HEK293 (cell line): ENCODE data around the gene FSCN2.

Experiments used
- CTCF ChIA-PET: fragments of 350-600 bp; formaldehyde crosslinking; extraction: SDS; loops from one replicate; lab custom pipeline; 2021; ENCODE audit warnings: antibody characterized with exemption; lab: Yijun Ruan, JAX
- POLR2A ChIA-PET: fragments of 300-600 bp; formaldehyde crosslinking; extraction: SDS; loops from one replicate; lab custom pipeline; 2020; ENCODE audit warnings: antibody characterized with exemption, inconsistent platforms; lab: Yijun Ruan, JAX
- H3K27ac ChIP-seq: fragments of 200-500 bp; sonication (Bioruptor generic); 2 replicates; pipeline ENCODE4 v1.5.1; 2014; ENCODE audit warnings: low read depth, low read length, control low read depth, inconsistent platforms; ENCODE audit errors: extremely low read depth
- H3K36me3 ChIP-seq, 2 experiments: fragments of 200-500 bp in 1 of 2; sonication (Bioruptor generic) in 1 of 2; 1 replicate in 1 of 2; 2 replicates in 1 of 2; pipeline ENCODE4 v1.5.1; 2014 to 2017; ENCODE audit warnings: inconsistent platforms in 2 of 2, low read length in 2 of 2; ENCODE audit not compliant: control insufficient read depth in 2 of 2, insufficient read depth in 1 of 2
- H3K4me1 ChIP-seq: fragments of 200-500 bp; sonication (Bioruptor generic); 2 replicates; pipeline ENCODE4 v1.5.1; 2014; ENCODE audit warnings: mild to moderate bottlenecking, low read length, inconsistent platforms; ENCODE audit not compliant: control insufficient read depth, insufficient read depth
- H3K4me3 ChIP-seq: 2 replicates; pipeline ENCODE4 v1.5.1; 2011; ENCODE audit warnings: low read depth, mild to moderate bottlenecking, control low read depth, low read length, moderate library complexity
- H3K9me3 ChIP-seq: fragments of 200-500 bp; sonication (Bioruptor generic); 2 replicates; pipeline ENCODE4 v1.5.1; 2014; ENCODE audit warnings: low read depth, low read length, inconsistent platforms; ENCODE audit not compliant: control insufficient read depth, insufficient read depth
- CTCF ChIP-seq: fragments of 450-650 bp; formaldehyde crosslinking; IDR thresholded peaks from 2 replicates; pipeline ENCODE4 v1.5.1; 2016; ENCODE audit warnings: missing biosample characterization, missing genetic modification characterization
- IKZF3 ChIP-seq: fragments of 450-650 bp; IDR thresholded peaks from 2 replicates; pipeline ENCODE4 v1.5.0; 2018; ENCODE audit warnings: missing biosample characterization, mild to moderate bottlenecking, missing genetic modification characterization, moderate library complexity
- OSR2 ChIP-seq: fragments of 450-650 bp; formaldehyde crosslinking; IDR thresholded peaks from 2 replicates; pipeline ENCODE4 v1.5.1; 2016; ENCODE audit warnings: missing biosample characterization, missing genetic modification characterization
- REPIN1 ChIP-seq: fragments of 450-650 bp; formaldehyde crosslinking; IDR thresholded peaks from 2 replicates; pipeline ENCODE4 v1.5.1; 2017; ENCODE audit warnings: missing biosample characterization, missing genetic modification characterization, low read depth
- ZBTB21 ChIP-seq: fragments of 450-650 bp; formaldehyde crosslinking; IDR thresholded peaks from 2 replicates; pipeline ENCODE4 v1.5.1; 2017; ENCODE audit warnings: missing biosample characterization, missing genetic modification characterization
- ZBTB6 ChIP-seq: fragments of 450-650 bp; formaldehyde crosslinking; IDR thresholded peaks from 2 replicates; pipeline ENCODE4 v1.5.1; 2017; ENCODE audit warnings: missing biosample characterization, missing genetic modification characterization
- ZFHX2 ChIP-seq: fragments of 450-650 bp; formaldehyde crosslinking; conservative IDR thresholded peaks from 2 replicates; pipeline ENCODE4 v1.5.1; 2016; ENCODE audit warnings: missing biosample characterization, missing genetic modification characterization
- ZFP3 ChIP-seq: fragments of 450-650 bp; formaldehyde crosslinking; IDR thresholded peaks from 2 replicates; pipeline ENCODE4 v1.5.1; 2016; ENCODE audit warnings: low read depth, missing biosample characterization, missing genetic modification characterization
- ZNF10 ChIP-seq: fragments of 450-650 bp; formaldehyde crosslinking; IDR thresholded peaks from 2 replicates; pipeline ENCODE4 v1.5.1; 2017; ENCODE audit warnings: missing biosample characterization, missing genetic modification characterization
- ZNF112 ChIP-seq: fragments of 450-650 bp; formaldehyde crosslinking; IDR thresholded peaks from 2 replicates; pipeline ENCODE4 v1.5.0; 2017; ENCODE audit warnings: missing biosample characterization, missing genetic modification characterization
- ZNF155 ChIP-seq: fragments of 450-650 bp; formaldehyde crosslinking; IDR thresholded peaks from 2 replicates; pipeline ENCODE4 v1.5.1; 2016; ENCODE audit warnings: missing biosample characterization, missing genetic modification characterization
- ZNF239 ChIP-seq: fragments of 450-650 bp; formaldehyde crosslinking; IDR thresholded peaks from 2 replicates; pipeline ENCODE4 v1.5.1; 2016; ENCODE audit warnings: missing biosample characterization, missing genetic modification characterization
- ZNF394 ChIP-seq: fragments of 450-650 bp; formaldehyde crosslinking; IDR thresholded peaks from 2 replicates; pipeline ENCODE4 v1.5.1; 2016; ENCODE audit warnings: missing biosample characterization, missing genetic modification characterization, mild to moderate bottlenecking, moderate library complexity, borderline replicate concordance
- ZNF530 ChIP-seq: fragments of 450-650 bp; formaldehyde crosslinking; IDR thresholded peaks from 2 replicates; pipeline ENCODE4 v1.5.1; 2016; ENCODE audit warnings: low read depth, missing biosample characterization, missing genetic modification characterization
- ZNF610 ChIP-seq: fragments of 450-650 bp; formaldehyde crosslinking; IDR thresholded peaks from 2 replicates; pipeline ENCODE4 v1.5.1; 2016; ENCODE audit warnings: missing biosample characterization, missing genetic modification characterization, borderline replicate concordance
- ZNF623 ChIP-seq: fragments of 450-650 bp; formaldehyde crosslinking; IDR thresholded peaks from 2 replicates; pipeline ENCODE4 v1.5.1; 2016; ENCODE audit warnings: missing biosample characterization, missing genetic modification characterization
- ZNF624 ChIP-seq: fragments of 450-650 bp; formaldehyde crosslinking; IDR thresholded peaks from 2 replicates; pipeline ENCODE4 v1.5.1; 2017; ENCODE audit warnings: missing biosample characterization, missing genetic modification characterization
- ZNF645 ChIP-seq: fragments of 450-650 bp; formaldehyde crosslinking; IDR thresholded peaks from 2 replicates; pipeline ENCODE4; 2016; ENCODE audit warnings: missing biosample characterization, missing genetic modification characterization
- ZSCAN16 ChIP-seq: fragments of 450-650 bp; formaldehyde crosslinking; IDR thresholded peaks from 2 replicates; pipeline ENCODE4 v1.5.1; 2016; ENCODE audit warnings: missing biosample characterization, missing genetic modification characterization
- ZSCAN23 ChIP-seq: fragments of 450-650 bp; formaldehyde crosslinking; IDR thresholded peaks from 2 replicates; pipeline ENCODE4 v1.5.1; 2016; ENCODE audit warnings: missing biosample characterization, missing genetic modification characterization

Gene FSCN2

GRCh38 chr17:81522491-81523401, 5.4 kb upstream of the FSCN2 start:
- H3K4me1 ChIP-seq: peaks cover 2% of the 10 kb centered on the region; the same call in 1 of the 2 replicates
- no peak overlapping the region for H3K4me3 ChIP-seq
- H3K9me3 ChIP-seq: no peaks in the 10 kb centered on the region
- H3K27ac ChIP-seq: no peak overlapping the region
- no peaks in the 10 kb centered on the region for H3K36me3 ChIP-seq
- ChIA-PET CTCF (interaction anchor here (0.6 to 1.0 kb wide), 3 partner anchors 15 to 689 kb away, joined by 3 read pairs; no protein-coding TSS in a partner anchor), POLR2A (interaction anchor here (0.6 to 1.4 kb wide), 4 partner anchors 10 to 146 kb away, joined by 3 to 5 read pairs (median 4); partner anchors contain the start of gene ACTG1)
- TF ChIP-seq ZNF112 (tag by site-specific recombination) (no peak), ZNF530 (tag by site-specific recombination) (no peak), ZNF239 (tag by site-specific recombination) (no peak), ZNF10 (0 out of 2 replicates have a peak, but pooled peaks have one; percentile 11), ZSCAN16 (tag by site-specific recombination) (no peak), ZNF645 (no peak), ZNF155 (no peak), IKZF3 (tag by site-specific recombination) (no peak), OSR2 (tag by site-specific recombination) (no peak), ZNF623 (tag by site-specific recombination) (peak; percentile 99), ZNF394 (tag by site-specific recombination) (no peak), REPIN1 (tag by site-specific recombination) (no peak), ZBTB21 (tag by site-specific recombination) (no peak), ZNF610 (tag by site-specific recombination) (no peak), ZFP3 (tag by site-specific recombination) (no peak), ZSCAN23 (tag by site-specific recombination) (no peak), ZBTB6 (tag by site-specific recombination) (peak; percentile 68), ZNF624 (tag by site-specific recombination) (no peak)

- Histone ChIP-seq H3K36me3 (no peaks in the 10 kb centered on the region), H3K9me3 (no peaks in the 10 kb centered on the region), H3K27ac (no peak overlapping the region), H3K4me3 (no peak overlapping the region), H3K4me1 (peaks cover 2% of the 10 kb centered on the region; the same call in 1 of the 2 replicates)
- ChIA-PET POLR2A (interaction anchor here (0.6 to 0.9 kb wide), 2 partner anchors 12 to 145 kb away, joined by 3 to 5 read pairs; no protein-coding TSS in a partner anchor), CTCF (interaction anchor here (0.6 kb wide), 1 partner anchor 690 kb away, joined by 3 read pairs; no protein-coding TSS in a partner anchor)
- TF ChIP-seq CTCF (tag by site-specific recombination) (0 out of 2 replicates have a peak, but pooled peaks have one; percentile 28), ZFHX2 (tag by site-specific recombination) (no peak)
Measured at GRCh38 chr17:81523402-81524038, 4.7 kb upstream of the FSCN2 start.
